ENCODE measurements around the gene PCID2.

- no peak for TF ChIP-seq CTCF (IDR thresholded peaks at IDR 0.05)
- no peak for TF ChIP-seq POLR2A (IDR thresholded peaks at IDR 0.05)
These were observed 14.6 kb upstream of the PCID2 start for GRCh38 chr13:113223070-113223469.

Data from heart left ventricle (tissue), 13 donors.